ENCODE data around the gene ZDHHC4. TPM values are rescaled to one million over a fixed set of nuclear protein-coding genes. Genes with fewer than 3 reads are reported as not detected.
"Not testable (repeated sequence)": the region's sequence is repeated elsewhere in the genome, so short reads cannot be mapped to it uniquely, and the experiment has no call there.

Gene ZDHHC4
- total RNA-seq, 2 donors from 2014 or later = 19.1 to 20.6 TPM

GRCh38 chr7:6621195-6622133 lies 44.2 kb downstream of the ZDHHC4 start:
- DNase-seq (no peak), ATAC-seq (no peak)
- H3K36me3 Mint-ChIP-seq (ENCODE audit: low read depth) = no peaks in the 10 kb centered on the region
- H3K9me3 ChIP-seq (ENCODE audit: control insufficient read depth, low read length, poor library complexity, severe bottlenecking) = no peaks in the 10 kb centered on the region
- H3K4me1 Mint-ChIP-seq = peaks cover 23% of the 10 kb centered on the region
- no peak overlapping the region for H3K27ac Mint-ChIP-seq
- peak overlapping the region; percentile 75 for H3K4me3 Mint-ChIP-seq
- H3K27me3 Mint-ChIP-seq = no peaks in the 10 kb centered on the region

GRCh38 chr7:6622134-6622710 lies 45.0 kb downstream of the ZDHHC4 start:
- H3K27me3 Mint-ChIP-seq = no peaks in the 10 kb centered on the region
- H3K4me3 Mint-ChIP-seq = no peak overlapping the region
- no peaks in the 10 kb centered on the region for H3K9me3 ChIP-seq (ENCODE audit: control insufficient read depth, low read length, poor library complexity, severe bottlenecking)
- ATAC-seq (no peak), DNase-seq (no peak)
- H3K27ac Mint-ChIP-seq = no peak overlapping the region
- H3K36me3 Mint-ChIP-seq (ENCODE audit: low read depth) = no peaks in the 10 kb centered on the region
- peaks cover 23% of the 10 kb centered on the region for H3K4me1 Mint-ChIP-seq

- peak overlapping the region; percentile 82 for H3K27ac Mint-ChIP-seq
- DNase-seq = no peak
- H3K36me3 Mint-ChIP-seq (ENCODE audit: low read depth) = no peaks in the 10 kb centered on the region
- H3K4me1 Mint-ChIP-seq = peaks cover 24% of the 10 kb centered on the region
- peak; percentile 64 for ATAC-seq
- no peaks in the 10 kb centered on the region for H3K27me3 Mint-ChIP-seq
- peak overlapping the region; percentile 87 for H3K4me3 Mint-ChIP-seq
- H3K9me3 ChIP-seq (ENCODE audit: control insufficient read depth, low read length, poor library complexity, severe bottlenecking) = no peaks in the 10 kb centered on the region
Observed at GRCh38 chr7:6623589-6624245, 46.5 kb downstream of the ZDHHC4 start.

GRCh38 chr7:6624246-6624611 lies 47.0 kb downstream of the ZDHHC4 start:
- DNase-seq (no peak), ATAC-seq (no peak)
- no peaks in the 10 kb centered on the region for H3K36me3 Mint-ChIP-seq (ENCODE audit: low read depth)
- H3K27ac Mint-ChIP-seq = peak overlapping the region; percentile 82
- peaks cover 24% of the 10 kb centered on the region for H3K4me1 Mint-ChIP-seq
- H3K9me3 ChIP-seq (ENCODE audit: control insufficient read depth, low read length, poor library complexity, severe bottlenecking) = no peaks in the 10 kb centered on the region
- H3K27me3 Mint-ChIP-seq = no peaks in the 10 kb centered on the region
- peak overlapping the region; percentile 87 for H3K4me3 Mint-ChIP-seq

- H3K36me3 Mint-ChIP-seq (ENCODE audit: low read depth) = no peaks in the 10 kb centered on the region
- no peak for DNase-seq
Observed at GRCh38 chr7:6628045-6628444, 50.8 kb downstream of the ZDHHC4 start.

GRCh38 chr7:6630007-6630849 lies 53.0 kb downstream of the ZDHHC4 start:
- H3K4me1 Mint-ChIP-seq = peaks cover 8% of the 10 kb centered on the region
- DNase-seq (no peak), ATAC-seq (no peak)
- no peaks in the 10 kb centered on the region for H3K9me3 ChIP-seq (ENCODE audit: control insufficient read depth, low read length, poor library complexity, severe bottlenecking)
- no peak overlapping the region for H3K27ac Mint-ChIP-seq
- no peaks in the 10 kb centered on the region for H3K27me3 Mint-ChIP-seq
- H3K4me3 Mint-ChIP-seq = no peak overlapping the region
- no peaks in the 10 kb centered on the region for H3K36me3 Mint-ChIP-seq (ENCODE audit: low read depth)

More at GRCh38 chr7:6628045-6628444, 50.8 kb downstream of the ZDHHC4 start:
- Mint-ChIP-seq H3K4me3 (no peak overlapping the region), H3K27ac (no peak overlapping the region), H3K4me1 (peaks cover 16% of the 10 kb centered on the region), H3K27me3 (no peaks in the 10 kb centered on the region)
- ATAC-seq = no peak
- no peaks in the 10 kb centered on the region for H3K9me3 ChIP-seq (ENCODE audit: control insufficient read depth, low read length, poor library complexity, severe bottlenecking)

- H3K4me1 Mint-ChIP-seq = peaks cover 12% of the 10 kb centered on the region
- no peaks in the 10 kb centered on the region for H3K27me3 Mint-ChIP-seq
- no peak for ATAC-seq
- DNase-seq = no peak
- no peak overlapping the region for H3K27ac Mint-ChIP-seq
- no peak overlapping the region for H3K4me3 Mint-ChIP-seq
- H3K36me3 Mint-ChIP-seq (ENCODE audit: low read depth) = no peaks in the 10 kb centered on the region
- H3K9me3 ChIP-seq (ENCODE audit: control insufficient read depth, low read length, poor library complexity, severe bottlenecking) = no peaks in the 10 kb centered on the region
Observed at GRCh38 chr7:6631605-6632004, 54.4 kb downstream of the ZDHHC4 start.

- DNase-seq (no peak), ATAC-seq (no peak)
- no peaks in the 10 kb centered on the region for H3K9me3 ChIP-seq (ENCODE audit: control insufficient read depth, low read length, poor library complexity, severe bottlenecking)
- Mint-ChIP-seq H3K27me3 (no peaks in the 10 kb centered on the region), H3K27ac (no peak overlapping the region), H3K4me3 (peak overlapping the region; percentile 21), H3K36me3 (ENCODE audit: low read depth) (no peaks in the 10 kb centered on the region), H3K4me1 (peaks cover 19% of the 10 kb centered on the region)
Observed at GRCh38 chr7:6634021-6634420, 56.8 kb downstream of the ZDHHC4 start.

- not testable (repeated sequence) for H3K27ac Mint-ChIP-seq; H3K4me3 Mint-ChIP-seq; H3K36me3 Mint-ChIP-seq (ENCODE audit: low read depth); DNase-seq; ATAC-seq; H3K27me3 Mint-ChIP-seq; H3K9me3 ChIP-seq (ENCODE audit: control insufficient read depth, low read length, poor library complexity, severe bottlenecking)
- H3K4me1 Mint-ChIP-seq = peaks cover 26% of the 10 kb centered on the region
Observed at GRCh38 chr7:6634971-6635370, 57.7 kb downstream of the ZDHHC4 start.

GRCh38 chr7:6636741-6637543 lies 59.7 kb downstream of the ZDHHC4 start, which contains the start of gene ZNF316:
Gene ZNF316, plus strand, starts transcription at chr7:6637318. Its CDS starts 5,092 bp downstream, at chr7:6642410.
- peaks cover 28% of the 10 kb centered on the region for H3K4me1 Mint-ChIP-seq
- no peaks in the 10 kb centered on the region for H3K9me3 ChIP-seq (ENCODE audit: control insufficient read depth, low read length, poor library complexity, severe bottlenecking)
- peak within 1 kb of the TSS; percentile 92 for H3K27ac Mint-ChIP-seq
- DNase-seq = peak; percentile 46 to 67 (median 53)
- ATAC-seq = peak; percentile 67
- no peaks in the 10 kb centered on the region for H3K27me3 Mint-ChIP-seq
- no peaks in the 10 kb centered on the region for H3K36me3 Mint-ChIP-seq (ENCODE audit: low read depth)
- H3K4me3 Mint-ChIP-seq = peak within 1 kb of the TSS; percentile 90

GRCh38 chr7:6637544-6638229 lies 60.4 kb downstream of the ZDHHC4 start:
- Mint-ChIP-seq H3K4me1 (peaks cover 33% of the 10 kb centered on the region), H3K36me3 (ENCODE audit: low read depth) (no peaks in the 10 kb centered on the region), H3K27ac (peak overlapping the region; percentile 92), H3K27me3 (no peaks in the 10 kb centered on the region), H3K4me3 (peak overlapping the region; percentile 90)
- H3K9me3 ChIP-seq (ENCODE audit: control insufficient read depth, low read length, poor library complexity, severe bottlenecking) = no peaks in the 10 kb centered on the region
- peak; percentile 35 to 49 (median 46) for DNase-seq
- peak; percentile 74 for ATAC-seq
